ENCODE results near the gene ATAD2B.

Gene ATAD2B

DNA sequence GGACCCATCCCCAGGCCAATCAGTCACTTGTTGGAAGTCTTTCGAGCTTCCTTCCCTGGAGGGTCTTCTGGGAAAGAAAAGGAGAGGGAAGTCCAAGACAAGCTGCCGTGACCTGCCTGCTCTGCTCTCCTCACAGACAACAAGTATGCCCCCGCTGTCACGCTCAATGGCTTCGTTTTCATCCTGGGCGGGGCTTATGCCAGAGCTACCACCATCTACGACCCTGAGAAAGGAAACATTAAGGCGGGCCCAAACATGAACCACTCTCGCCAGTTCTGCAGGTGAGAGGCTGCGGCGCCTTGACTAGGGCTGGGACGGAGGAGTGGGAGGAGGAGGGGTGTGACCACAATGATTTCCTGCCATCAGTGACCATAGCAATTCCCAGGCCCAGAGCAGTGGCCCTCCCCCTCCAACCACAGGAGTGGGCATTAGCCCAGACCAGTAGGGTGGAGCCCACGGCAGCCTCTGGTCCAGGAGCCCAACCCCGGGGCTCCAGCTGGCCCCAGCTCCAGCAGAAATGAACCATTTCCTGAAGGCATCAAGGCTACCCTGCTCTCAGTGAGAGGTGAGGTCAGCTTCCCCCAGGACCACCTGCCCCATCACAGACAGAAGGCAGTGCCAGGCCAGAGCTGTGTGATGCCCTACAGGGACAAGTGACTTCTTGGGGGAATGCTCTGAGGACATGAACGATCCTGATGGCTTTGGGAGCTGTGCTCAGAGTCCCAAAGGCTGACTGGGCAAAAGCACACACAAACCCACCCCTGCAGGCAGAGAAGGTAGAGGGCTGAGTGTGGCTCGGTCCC is 223.1 kb downstream of the ATAD2B start:
- Histone ChIP-seq H4K20me1 (ENCODE audit: insufficient read depth, low read length) (no peaks in the 10 kb centered on the region), H3K4me3 (ENCODE audit: low read length) (no peak overlapping the region), H3K27ac (ENCODE audit: low read length) (no peak overlapping the region), H3K27me3 (ENCODE audit: low read depth, low read length) (no peaks in the 10 kb centered on the region), H3K36me3 (replicated peaks; ENCODE audit: low read depth, low read length) (no peaks in the 10 kb centered on the region), H3K4me1 (ENCODE audit: low read length) (no peaks in the 10 kb centered on the region), H3K79me2 (ENCODE audit: low read length) (no peaks in the 10 kb centered on the region), H3K9me3 (ENCODE audit: insufficient read depth, low read length) (no peaks in the 10 kb centered on the region), H2AFZ (ENCODE audit: low read depth, low read length) (no peak overlapping the region), H3K4me2 (ENCODE audit: low read length) (no peak overlapping the region), H3K9ac (ENCODE audit: low read length) (no peak overlapping the region)
- TF ChIP-seq, protein P1, sequence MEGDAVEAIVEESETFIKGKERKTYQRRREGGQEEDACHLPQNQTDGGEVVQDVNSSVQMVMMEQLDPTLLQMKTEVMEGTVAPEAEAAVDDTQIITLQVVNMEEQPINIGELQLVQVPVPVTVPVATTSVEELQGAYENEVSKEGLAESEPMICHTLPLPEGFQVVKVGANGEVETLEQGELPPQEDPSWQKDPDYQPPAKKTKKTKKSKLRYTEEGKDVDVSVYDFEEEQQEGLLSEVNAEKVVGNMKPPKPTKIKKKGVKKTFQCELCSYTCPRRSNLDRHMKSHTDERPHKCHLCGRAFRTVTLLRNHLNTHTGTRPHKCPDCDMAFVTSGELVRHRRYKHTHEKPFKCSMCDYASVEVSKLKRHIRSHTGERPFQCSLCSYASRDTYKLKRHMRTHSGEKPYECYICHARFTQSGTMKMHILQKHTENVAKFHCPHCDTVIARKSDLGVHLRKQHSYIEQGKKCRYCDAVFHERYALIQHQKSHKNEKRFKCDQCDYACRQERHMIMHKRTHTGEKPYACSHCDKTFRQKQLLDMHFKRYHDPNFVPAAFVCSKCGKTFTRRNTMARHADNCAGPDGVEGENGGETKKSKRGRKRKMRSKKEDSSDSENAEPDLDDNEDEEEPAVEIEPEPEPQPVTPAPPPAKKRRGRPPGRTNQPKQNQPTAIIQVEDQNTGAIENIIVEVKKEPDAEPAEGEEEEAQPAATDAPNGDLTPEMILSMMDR (IDR thresholded peaks at IDR 0.05; ENCODE audit: low read depth, low read length): no peak
- no peak for TF ChIP-seq EZH2phosphoT487 (IDR thresholded peaks at IDR 0.05; ENCODE audit: low read depth)

DNA sequence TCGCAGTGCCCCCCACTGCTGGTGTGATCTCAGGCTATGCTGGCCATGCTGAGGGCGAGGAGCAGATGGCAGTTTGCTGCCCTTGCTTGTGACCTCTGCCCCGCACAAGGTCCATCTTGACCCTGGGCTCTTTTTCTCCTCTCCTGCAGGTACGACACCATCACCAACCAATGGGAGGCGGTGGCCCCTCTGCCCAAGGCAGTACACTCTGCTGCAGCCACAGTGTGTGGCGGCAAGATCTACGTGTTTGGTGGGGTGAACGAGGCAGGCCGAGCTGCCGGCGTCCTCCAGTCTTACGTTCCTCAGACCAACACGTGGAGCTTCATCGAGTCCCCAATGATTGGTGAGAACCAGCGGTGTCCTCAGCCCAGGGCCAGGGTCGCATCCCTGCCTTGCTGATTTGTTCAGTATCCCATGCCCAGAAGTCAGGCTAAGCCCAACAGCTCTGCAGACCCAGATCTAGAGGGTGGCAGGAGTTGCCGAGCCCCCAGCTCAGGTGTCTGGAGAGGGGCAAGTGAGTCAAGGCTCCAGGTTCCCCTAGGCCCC is 223.8 kb downstream of the ATAD2B start:
- no peaks in the 10 kb centered on the region for H3K27me3 ChIP-seq (ENCODE audit: low read depth, low read length)
- no peaks in the 10 kb centered on the region for H3K4me1 ChIP-seq (ENCODE audit: low read length)
- no peaks in the 10 kb centered on the region for H4K20me1 ChIP-seq (ENCODE audit: insufficient read depth, low read length)
- H2AFZ ChIP-seq (ENCODE audit: low read depth, low read length): no peak overlapping the region
- H3K36me3 ChIP-seq (replicated peaks; ENCODE audit: low read depth, low read length): no peaks in the 10 kb centered on the region
- no peak overlapping the region for H3K9ac ChIP-seq (ENCODE audit: low read length)
- H3K27ac ChIP-seq (ENCODE audit: low read length): no peak overlapping the region
- H3K4me3 ChIP-seq (ENCODE audit: low read length): no peak overlapping the region
- H3K79me2 ChIP-seq (ENCODE audit: low read length): no peaks in the 10 kb centered on the region
- TF ChIP-seq, protein P1 (IDR thresholded peaks at IDR 0.05; ENCODE audit: low read depth, low read length): no peak
- TF ChIP-seq EZH2phosphoT487 (IDR thresholded peaks at IDR 0.05; ENCODE audit: low read depth): no peak
- H3K9me3 ChIP-seq (ENCODE audit: insufficient read depth, low read length): no peaks in the 10 kb centered on the region
- H3K4me2 ChIP-seq (ENCODE audit: low read length): no peak overlapping the region

DNA sequence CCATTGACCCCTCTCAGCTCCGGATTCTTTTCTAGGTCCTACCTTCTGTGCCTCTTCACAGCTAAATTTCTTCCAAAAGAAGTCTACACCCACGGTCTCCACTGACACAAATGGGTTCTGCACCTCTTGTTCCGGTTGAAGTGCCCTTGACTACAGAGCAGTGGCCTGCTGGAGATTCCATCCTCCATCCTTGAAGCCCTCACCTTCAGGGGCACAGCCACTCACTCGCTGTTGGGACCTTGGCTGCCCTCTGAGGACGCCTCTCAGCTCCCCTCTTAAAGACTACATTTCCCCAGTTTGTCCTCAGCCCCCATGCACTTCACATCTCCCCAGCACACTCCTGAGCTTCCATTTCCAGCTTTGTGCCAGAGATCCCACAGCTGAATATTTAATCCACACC is 226.3 kb downstream of the ATAD2B start:
- Histone ChIP-seq H3K4me1 (ENCODE audit: low read length) (no peaks in the 10 kb centered on the region), H3K36me3 (replicated peaks; ENCODE audit: low read depth, low read length) (no peaks in the 10 kb centered on the region), H3K27ac (ENCODE audit: low read length) (no peak overlapping the region), H3K4me2 (ENCODE audit: low read length) (no peak overlapping the region), H4K20me1 (ENCODE audit: insufficient read depth, low read length) (no peaks in the 10 kb centered on the region), H3K9ac (ENCODE audit: low read length) (no peak overlapping the region), H2AFZ (ENCODE audit: low read depth, low read length) (no peak overlapping the region), H3K79me2 (ENCODE audit: low read length) (no peaks in the 10 kb centered on the region), H3K9me3 (ENCODE audit: insufficient read depth, low read length) (no peaks in the 10 kb centered on the region), H3K4me3 (ENCODE audit: low read length) (no peak overlapping the region), H3K27me3 (ENCODE audit: low read depth, low read length) (no peaks in the 10 kb centered on the region)
- TF ChIP-seq, protein P1 (IDR thresholded peaks at IDR 0.05; ENCODE audit: low read depth, low read length): no peak
- TF ChIP-seq EZH2phosphoT487 (IDR thresholded peaks at IDR 0.05; ENCODE audit: low read depth): no peak

DNA sequence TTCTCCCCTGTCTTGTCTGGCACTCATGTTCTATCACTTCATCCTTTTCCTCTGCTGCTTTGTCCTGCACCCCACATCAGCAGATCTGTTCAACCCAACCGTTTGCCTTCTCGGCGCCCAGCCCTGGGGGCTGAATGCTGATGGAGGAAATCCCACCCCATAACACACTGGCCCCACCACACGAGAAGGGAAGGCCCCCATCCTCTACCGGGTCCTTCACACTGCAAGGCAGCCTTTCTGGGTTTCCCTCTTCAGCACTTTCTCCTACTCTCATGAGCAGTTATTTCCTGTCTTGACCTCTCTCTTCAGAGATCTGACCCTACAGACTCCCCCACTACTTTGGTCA is 227.4 kb downstream of the ATAD2B start:
- H2AFZ ChIP-seq (ENCODE audit: low read depth, low read length): no peak overlapping the region
- no peaks in the 10 kb centered on the region for H3K4me1 ChIP-seq (ENCODE audit: low read length)
- no peak overlapping the region for H3K9ac ChIP-seq (ENCODE audit: low read length)
- no peak overlapping the region for H3K4me3 ChIP-seq (ENCODE audit: low read length)
- no peaks in the 10 kb centered on the region for H3K9me3 ChIP-seq (ENCODE audit: insufficient read depth, low read length)
- H3K36me3 ChIP-seq (replicated peaks; ENCODE audit: low read depth, low read length): no peaks in the 10 kb centered on the region
- no peak overlapping the region for H3K27ac ChIP-seq (ENCODE audit: low read length)
- no peak for TF ChIP-seq EZH2phosphoT487 (IDR thresholded peaks at IDR 0.05; ENCODE audit: low read depth)
- TF ChIP-seq, protein P1 (IDR thresholded peaks at IDR 0.05; ENCODE audit: low read depth, low read length): no peak
- H3K79me2 ChIP-seq (ENCODE audit: low read length): no peaks in the 10 kb centered on the region
- no peak overlapping the region for H3K4me2 ChIP-seq (ENCODE audit: low read length)
- H3K27me3 ChIP-seq (ENCODE audit: low read depth, low read length): no peaks in the 10 kb centered on the region
- H4K20me1 ChIP-seq (ENCODE audit: insufficient read depth, low read length): no peaks in the 10 kb centered on the region
